HG02759 (cell line): ENCODE data around the gene ASB12.
"Not testable (repeated sequence)": the region's sequence is repeated elsewhere in the genome, so short reads cannot be mapped to it uniquely, and the experiment has no call there.

Source experiments
- ATAC-seq: cut with Tn5 transposase; IDR thresholded peaks from one replicate; pipeline ENCODE4 v1.9.1; 2021; ENCODE audit warnings: mild to moderate bottlenecking, moderate library complexity; ENCODE audit not compliant: unreplicated experiment

The ASB12 gene, protein sequence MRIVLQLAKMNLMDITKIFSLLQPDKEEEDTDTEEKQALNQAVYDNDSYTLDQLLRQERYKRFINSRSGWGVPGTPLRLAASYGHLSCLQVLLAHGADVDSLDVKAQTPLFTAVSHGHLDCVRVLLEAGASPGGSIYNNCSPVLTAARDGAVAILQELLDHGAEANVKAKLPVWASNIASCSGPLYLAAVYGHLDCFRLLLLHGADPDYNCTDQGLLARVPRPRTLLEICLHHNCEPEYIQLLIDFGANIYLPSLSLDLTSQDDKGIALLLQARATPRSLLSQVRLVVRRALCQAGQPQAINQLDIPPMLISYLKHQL

DNA sequence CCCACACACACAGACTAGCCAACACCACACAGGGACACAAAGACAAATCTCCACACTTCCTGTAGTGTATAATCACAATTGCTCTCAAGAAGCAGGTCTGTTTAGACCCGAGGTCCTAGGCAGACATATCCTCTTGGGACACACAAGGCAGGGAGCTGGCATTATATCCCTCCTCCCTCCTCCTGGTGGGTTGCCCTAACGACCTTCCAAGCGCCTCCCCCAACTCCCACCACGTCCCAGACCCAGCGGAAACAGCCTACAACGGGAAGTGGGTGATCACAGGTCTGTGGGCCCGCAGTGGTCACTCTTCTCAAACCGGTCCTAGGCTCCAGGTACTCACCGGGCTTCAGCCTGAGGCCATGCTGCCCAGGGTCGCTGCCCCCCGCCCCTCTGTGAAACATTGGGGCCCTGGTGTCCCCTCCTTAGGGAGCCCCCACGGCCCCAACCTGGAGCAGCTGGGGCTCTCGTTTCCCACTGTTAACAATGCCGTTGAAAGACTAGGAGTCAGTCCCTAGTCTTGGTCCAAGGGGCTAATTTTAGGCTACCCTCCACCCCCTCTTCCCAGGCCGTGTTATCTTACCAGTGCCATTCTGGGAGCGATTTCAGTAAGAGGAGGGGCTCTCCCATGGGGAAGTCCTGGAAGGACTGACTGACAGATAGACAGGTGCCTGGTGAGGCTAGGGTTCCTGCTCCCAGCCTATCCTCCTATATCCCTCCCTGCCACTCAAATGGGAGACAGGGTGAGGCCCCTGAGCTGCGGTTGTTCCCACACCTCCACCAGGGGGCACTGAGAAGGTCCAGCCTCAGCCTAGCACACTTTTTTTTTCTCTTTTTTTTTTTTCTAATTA is at the start of gene ASB12:
Gene ASB12, minus strand, starts transcription at position 485 of the 848 bp plus-strand sequence. CDS start 4,957 bp downstream, outside the sequence.
- no peak for ATAC-seq

GRCh38 chrX:64265265-64265664 is 34.9 kb upstream of the ASB12 start:
- no peak for ATAC-seq

- no peak for ATAC-seq
These were observed 1.3 kb downstream of the ASB12 start for GRCh38 chrX:64229154-64229553.

DNA sequence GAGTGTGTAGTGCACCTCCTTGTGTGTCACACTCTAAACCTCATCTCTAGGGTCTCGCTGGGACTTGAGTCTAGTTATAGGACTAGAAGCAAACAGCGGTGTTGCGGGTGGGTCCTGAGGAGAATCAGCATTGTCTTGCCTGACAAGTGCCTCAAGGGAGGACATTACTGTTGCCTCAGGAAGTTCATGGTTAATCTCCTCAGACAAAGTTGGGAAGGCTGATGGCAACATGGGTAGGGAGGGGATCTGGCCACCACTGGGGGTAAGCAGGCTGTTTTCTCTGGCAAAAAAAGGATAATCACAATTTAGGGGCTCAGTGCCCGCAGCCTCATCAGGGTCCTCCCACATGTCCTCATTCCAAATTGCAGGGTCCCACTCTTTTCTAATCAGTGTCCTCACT is 12.4 kb downstream of the ASB12 start:
- ATAC-seq: no peak

DNA sequence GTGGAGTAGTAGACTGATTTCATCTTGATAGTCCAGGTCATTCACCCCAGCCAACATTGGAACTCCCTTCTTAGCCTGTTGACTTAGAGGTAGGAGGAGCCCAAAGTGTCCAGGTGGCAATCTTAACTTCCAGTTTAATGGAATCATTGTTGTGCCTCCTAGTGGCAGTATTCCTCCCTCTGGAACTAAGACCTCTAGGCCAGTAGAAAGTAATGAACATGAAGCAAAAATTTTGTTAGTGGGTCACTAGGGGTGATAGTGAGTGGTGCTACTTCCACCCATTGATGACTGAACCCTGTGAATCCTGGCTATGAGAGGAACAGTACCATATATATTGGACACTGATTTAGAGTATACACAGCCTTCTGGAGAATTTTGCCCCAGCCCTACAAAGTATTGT is 16.4 kb downstream of the ASB12 start:
- ATAC-seq: not testable (repeated sequence)

DNA sequence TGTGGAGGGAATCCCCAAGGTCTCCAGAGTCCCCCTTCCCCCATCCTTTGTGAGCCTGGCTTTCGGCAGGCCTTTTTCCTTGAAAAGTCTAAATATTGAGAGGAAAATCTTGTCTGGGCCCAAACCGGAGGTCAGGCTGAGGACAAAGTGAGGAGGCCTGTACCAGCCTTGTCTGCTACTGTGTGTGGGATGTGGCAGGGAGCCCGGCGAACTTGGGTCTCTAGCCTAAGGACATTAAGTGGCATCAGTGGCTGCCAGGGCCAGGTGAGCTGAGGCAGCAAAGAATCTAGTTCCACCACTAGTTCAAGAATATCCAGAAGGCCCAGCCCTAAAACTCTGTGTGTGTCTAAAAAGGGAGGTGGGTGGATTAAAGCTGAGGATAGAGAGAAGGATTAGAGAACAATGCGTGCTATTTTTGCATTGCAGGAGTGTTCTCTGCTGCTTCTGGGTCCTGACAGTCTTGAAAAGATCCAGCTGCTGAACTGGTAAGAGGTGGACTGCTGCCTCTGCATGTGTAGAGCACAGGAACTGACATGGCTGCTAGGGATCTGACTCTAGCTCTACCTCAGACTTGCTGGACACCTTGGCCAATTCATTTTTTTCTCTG is 23.7 kb downstream of the ASB12 start:
- ATAC-seq: no peak

GRCh38 chrX:64205735-64206501 is 24.5 kb downstream of the ASB12 start:
- ATAC-seq: peak; percentile 87

DNA sequence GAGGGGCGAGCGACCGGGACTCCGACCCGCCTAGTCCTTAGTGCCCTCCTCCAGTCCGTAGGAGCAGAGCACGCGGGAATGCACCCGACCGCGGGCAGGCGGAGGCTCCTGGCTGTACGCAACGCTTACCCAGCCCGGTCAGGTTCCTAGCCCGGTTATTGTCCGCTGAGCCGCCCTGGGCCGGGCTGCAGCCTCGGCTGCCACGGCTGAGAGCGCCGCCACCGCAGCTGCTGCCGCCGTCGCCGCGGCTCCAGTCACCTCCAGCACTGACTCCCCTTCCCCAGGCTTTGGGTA is 25.0 kb downstream of the ASB12 start, which contains the start of gene AMER1:
Gene AMER1, minus strand, starts transcription at position 268 of the 294 bp plus-strand sequence. CDS start 12,422 bp downstream, outside the sequence.
- peak; percentile 47 for ATAC-seq

DNA sequence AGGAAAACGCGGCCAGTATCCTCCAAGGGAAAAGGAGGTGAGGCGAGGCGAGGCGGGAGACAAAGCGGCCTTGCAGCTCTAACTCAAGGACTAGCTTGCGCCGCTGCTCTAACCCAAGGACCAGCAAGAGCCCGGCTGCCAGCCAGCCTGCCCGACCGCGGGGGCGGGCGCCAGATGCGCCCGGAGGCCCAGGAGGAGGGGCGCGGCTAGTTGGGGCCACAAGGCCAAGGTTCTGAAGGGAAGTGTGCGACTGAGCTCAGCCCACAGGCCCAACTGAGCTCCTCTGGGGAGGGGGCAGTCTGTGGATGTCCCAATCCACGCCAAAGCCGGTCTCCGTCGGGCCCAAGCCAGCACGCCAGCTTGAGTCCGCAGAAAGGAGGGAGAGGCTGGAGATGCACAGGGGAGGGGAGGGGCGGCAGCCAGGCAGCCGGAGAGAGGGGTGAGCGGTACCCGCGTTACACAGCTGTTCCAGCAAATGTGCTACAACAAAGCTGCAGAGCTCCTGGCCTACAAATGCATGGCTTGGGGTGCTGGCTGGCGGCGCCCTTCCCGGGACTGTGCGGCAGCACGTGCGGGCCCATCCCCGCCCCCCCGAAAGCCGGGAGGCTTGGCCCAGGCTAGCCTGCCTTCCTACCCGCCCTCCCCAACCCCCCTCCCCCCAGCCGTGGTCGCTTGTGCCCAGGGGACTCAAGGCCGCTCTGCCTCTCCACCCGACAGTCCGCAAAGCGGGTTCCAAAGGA is 25.5 kb downstream of the ASB12 start:
- ATAC-seq: peak; percentile 15

DNA sequence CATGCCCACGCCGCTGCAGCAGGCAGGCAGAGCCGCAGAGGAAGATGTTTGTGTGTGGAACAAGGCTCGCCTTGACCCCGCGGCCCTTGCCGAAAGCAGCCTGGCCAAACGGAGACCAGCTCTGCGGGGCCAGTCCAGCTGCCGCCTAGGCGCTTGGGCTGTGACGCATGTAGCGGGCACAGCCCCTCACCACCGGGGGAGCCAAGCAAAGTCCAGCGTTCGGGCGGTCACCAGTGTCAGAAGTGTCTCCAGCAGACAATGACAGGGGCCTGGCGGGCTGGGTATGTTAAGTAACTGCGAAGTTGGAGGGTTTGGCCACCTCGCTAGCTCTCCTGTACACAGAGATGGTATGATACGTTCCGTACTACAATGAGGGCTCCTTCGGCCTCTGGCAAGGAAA is 26.2 kb downstream of the ASB12 start:
- ATAC-seq: no peak

- ATAC-seq: no peak
These were observed 27.5 kb downstream of the ASB12 start for GRCh38 chrX:64202808-64203325.

DNA sequence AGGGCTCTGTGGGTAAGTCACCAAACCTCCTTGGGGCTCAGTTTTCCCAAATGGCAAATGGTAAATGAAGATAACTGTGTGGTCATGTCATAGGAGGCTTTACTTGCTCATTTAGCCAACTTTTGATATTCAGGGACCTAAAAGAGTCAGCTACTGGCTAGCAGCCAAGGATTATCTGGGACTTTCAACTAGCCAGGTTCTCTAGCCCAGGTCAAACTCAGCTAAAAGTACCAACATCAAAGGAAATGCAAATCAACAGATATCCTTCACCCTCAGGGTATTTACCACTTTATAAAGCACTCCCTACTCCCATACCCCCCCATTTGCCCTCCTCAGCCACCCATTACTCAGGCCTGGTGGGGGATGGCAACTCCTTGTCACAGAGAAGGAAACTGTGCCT is 32.4 kb downstream of the ASB12 start:
- no peak for ATAC-seq

DNA sequence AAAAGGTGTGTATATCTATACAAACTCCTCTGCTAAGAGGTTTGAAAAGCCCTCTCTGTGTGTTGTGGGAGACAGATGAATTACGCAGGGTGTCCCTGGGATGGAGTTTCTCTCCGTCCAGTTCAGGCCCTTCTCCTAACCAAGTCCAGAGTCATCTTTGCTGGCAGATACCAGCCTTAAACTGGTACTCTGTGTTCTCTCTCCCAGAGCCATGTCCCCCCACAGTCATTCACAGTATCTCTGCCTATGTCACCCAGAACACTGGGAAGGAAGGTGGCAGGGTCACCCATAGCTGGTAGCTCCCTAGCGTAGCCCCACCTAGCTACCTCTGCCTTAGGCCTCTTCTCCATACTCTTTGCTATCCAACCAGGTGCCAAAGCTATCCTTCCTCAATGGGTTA is 33.8 kb downstream of the ASB12 start:
- no peak for ATAC-seq

DNA sequence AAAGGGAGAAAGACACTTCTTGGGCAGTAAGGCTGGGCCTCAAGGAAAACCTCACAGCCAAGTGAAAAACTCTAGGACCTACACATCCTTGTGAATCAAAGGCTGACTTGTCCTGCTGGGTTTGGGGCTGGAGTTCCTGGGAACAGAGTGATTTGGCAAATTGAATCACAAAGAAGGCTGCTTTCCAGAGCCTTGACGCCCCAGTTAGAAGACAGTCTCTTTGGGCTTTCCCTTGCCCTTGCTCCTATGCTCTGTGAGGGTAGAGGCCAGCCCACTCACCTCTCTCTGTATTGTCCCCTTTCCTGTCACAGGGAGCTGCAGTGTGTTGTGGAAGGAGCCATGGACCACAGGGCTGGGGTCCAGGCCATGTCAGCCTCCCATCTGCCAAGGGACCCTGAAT is 34.5 kb downstream of the ASB12 start:
- ATAC-seq: no peak

- ATAC-seq: no peak
These were observed 37.7 kb downstream of the ASB12 start for GRCh38 chrX:64192673-64193072.

DNA sequence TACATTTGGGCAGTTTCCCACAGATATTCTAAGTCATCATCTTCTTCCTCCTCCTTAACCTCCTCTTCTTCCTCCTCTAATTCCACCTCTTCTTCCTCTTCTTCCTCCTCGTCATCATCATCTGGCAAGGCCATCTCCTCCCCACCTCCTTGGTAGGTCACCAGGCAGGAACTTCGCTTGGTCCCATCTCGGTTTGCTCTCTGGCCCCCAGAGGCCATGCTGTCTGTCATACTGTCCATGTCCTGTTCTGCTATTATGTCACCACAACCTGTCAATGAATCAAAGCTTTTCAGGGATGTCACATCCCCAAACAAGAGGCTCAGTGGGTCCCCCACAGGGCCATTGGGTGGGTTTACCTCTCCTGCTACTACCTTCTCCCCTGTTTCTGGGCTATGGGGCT is 38.4 kb downstream of the ASB12 start:
- ATAC-seq: no peak

DNA sequence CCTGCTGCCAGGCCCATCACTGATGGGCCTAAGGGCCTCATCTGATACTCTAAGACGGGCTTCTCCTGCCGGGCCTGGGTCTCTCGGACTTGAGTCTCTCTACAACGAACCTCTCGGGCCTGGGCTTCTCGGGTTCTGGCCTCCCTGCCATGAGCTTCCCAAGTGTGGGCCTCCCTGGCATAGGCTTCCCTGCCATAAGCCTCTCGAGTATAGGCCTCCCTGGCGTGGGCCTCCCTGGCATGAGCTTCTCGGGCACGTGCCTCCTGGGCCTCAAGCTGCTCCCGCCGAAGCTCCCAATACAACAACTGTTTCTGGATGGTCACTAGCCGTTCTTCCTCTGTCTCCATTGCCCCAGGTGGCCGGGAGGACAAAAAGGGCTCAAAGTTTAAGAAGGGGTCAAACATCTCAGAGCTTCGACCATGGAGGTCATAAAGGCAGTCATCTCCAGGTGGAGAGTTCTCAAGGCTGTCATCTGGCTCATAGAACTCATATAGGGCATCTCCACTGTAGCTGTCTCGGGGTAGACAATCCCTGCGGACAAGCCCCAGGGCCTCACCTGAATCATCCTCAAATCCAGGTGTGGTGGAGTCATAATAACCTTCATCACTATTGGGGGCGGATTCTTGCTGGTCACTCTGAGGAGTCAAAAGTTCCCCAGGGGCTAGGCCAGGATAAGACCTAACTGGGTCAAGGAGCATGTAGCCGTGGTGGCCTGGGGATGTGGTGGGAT is 39.0 kb downstream of the ASB12 start:
- no peak for ATAC-seq

- ATAC-seq: no peak
These were observed 40.2 kb downstream of the ASB12 start for GRCh38 chrX:64190136-64190740.

- no peak for ATAC-seq
These were observed 41.5 kb downstream of the ASB12 start for GRCh38 chrX:64188901-64189300.
